ENCODE measurements around the gene ETV5. TPM values are rescaled to one million over a fixed set of nuclear protein-coding genes. Genes with fewer than 3 reads are reported as not detected.

The ETV5 gene
- total RNA-seq, 6 donors from 2014 or later = 15.7 to 95.8 (median 41.4) TPM

GRCh38 chr3:186075931-186076567, 32.8 kb downstream of the ETV5 start:
- TF ChIP-seq CTCF (IDR thresholded peaks at IDR 0.05) (no peak), POLR2A (IDR thresholded peaks at IDR 0.05) (no peak), POLR2AphosphoS5 (IDR thresholded peaks at IDR 0.05) (no peak), EP300 (IDR thresholded peaks at IDR 0.05) (no peak)
- Histone ChIP-seq H3K4me1 (peaks cover 0 to 3% (median 0%) of the 10 kb centered on the region in 4 donors), H3K9me3 (no peaks in the 10 kb centered on the region), H3K27me3 (no peaks in the 10 kb centered on the region), H3K4me3 (no peak overlapping the region), H3K27ac (no peak overlapping the region), H3K36me3 (peaks cover 0 to 9% (median 0%) of the 10 kb centered on the region in 4 donors)
- ATAC-seq (ENCODE audit: low FRiP score in 2 of 2) (no peak), DNase-seq (no peak)
- 81 to 91% methylated on average over 4 of the region's 4 CpGs for WGBS, 2 donors

GRCh38 chr3:186075489-186075888, 33.4 kb downstream of the ETV5 start:
- TF ChIP-seq POLR2AphosphoS5 (IDR thresholded peaks at IDR 0.05) = no peak
- no peak for TF ChIP-seq EP300 (IDR thresholded peaks at IDR 0.05)
- TF ChIP-seq POLR2A (IDR thresholded peaks at IDR 0.05) = no peak
- Histone ChIP-seq H3K4me3 (no peak overlapping the region), H3K36me3 (peaks cover 0 to 9% (median 0%) of the 10 kb centered on the region in 4 donors), H3K9me3 (no peaks in the 10 kb centered on the region), H3K27ac (no peak overlapping the region), H3K4me1 (peaks cover 0 to 4% (median 0%) of the 10 kb centered on the region in 4 donors), H3K27me3 (no peaks in the 10 kb centered on the region)
- WGBS, 2 donors = 79 to 80% methylated on average over 2 of the region's 2 CpGs
- DNase-seq = no peak
- no peak for ATAC-seq (ENCODE audit: low FRiP score in 2 of 2)

GRCh38 chr3:186073641-186074040, 35.2 kb downstream of the ETV5 start:
- no peak for DNase-seq
- TF ChIP-seq POLR2AphosphoS5 (IDR thresholded peaks at IDR 0.05) (no peak), EP300 (IDR thresholded peaks at IDR 0.05) (no peak), POLR2A (IDR thresholded peaks at IDR 0.05) (no peak), CTCF (IDR thresholded peaks at IDR 0.05) (no peak)
- H3K27ac ChIP-seq = no peak overlapping the region

DNA sequence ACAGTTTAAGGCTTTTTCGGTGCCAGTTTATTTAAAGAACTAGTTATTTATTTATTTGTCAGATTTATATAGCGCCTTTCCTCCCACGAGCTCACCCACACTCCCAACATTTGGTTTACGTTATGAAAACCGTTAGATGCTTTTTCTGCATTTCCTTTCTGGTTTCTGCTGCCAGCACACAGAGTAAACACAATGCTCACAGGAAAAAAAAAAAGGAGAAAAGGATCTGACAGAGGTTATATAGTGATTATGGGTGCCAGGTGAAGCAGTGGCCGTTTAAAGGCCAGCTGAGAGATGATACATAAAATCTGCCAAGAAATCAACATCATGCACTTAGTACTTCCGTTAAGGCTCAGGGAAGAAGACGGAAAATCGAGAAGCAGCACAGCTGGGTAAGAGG, 37.9 kb downstream of the ETV5 start:
- no peak for ATAC-seq (ENCODE audit: low FRiP score in 2 of 2)

More at GRCh38 chr3:186073641-186074040, 35.2 kb downstream of the ETV5 start:
- Histone ChIP-seq H3K9me3 (no peaks in the 10 kb centered on the region), H3K4me3 (no peak overlapping the region), H3K4me1 (peaks cover 0 to 4% (median 0%) of the 10 kb centered on the region in 4 donors), H3K27me3 (no peaks in the 10 kb centered on the region), H3K36me3 (no peaks in the 10 kb centered on the region)
- no peak for ATAC-seq (ENCODE audit: low FRiP score in 2 of 2)

GRCh38 chr3:186070550-186070949, 38.3 kb downstream of the ETV5 start:
- Histone ChIP-seq H3K4me3 (no peak overlapping the region), H3K36me3 (peaks cover 0 to 3% (median under 1%) of the 10 kb centered on the region in 4 donors), H3K27ac (no peak overlapping the region), H3K4me1 (peaks cover 0 to 4% (median 0%) of the 10 kb centered on the region in 4 donors), H3K27me3 (no peaks in the 10 kb centered on the region), H3K9me3 (no peaks in the 10 kb centered on the region)
- ATAC-seq (ENCODE audit: low FRiP score in 2 of 2) (no peak), DNase-seq (no peak)
- TF ChIP-seq CTCF (IDR thresholded peaks at IDR 0.05) (no peak), POLR2AphosphoS5 (IDR thresholded peaks at IDR 0.05) (no peak), EP300 (IDR thresholded peaks at IDR 0.05) (no peak), POLR2A (IDR thresholded peaks at IDR 0.05) (no peak)
- 41 to 48% methylated on average over 1 of the region's 1 CpG for WGBS, 2 donors

More for the DNA sequence above, 37.9 kb downstream of the ETV5 start:
- Histone ChIP-seq H3K4me3 (no peak overlapping the region), H3K9me3 (no peaks in the 10 kb centered on the region), H3K36me3 (no peaks in the 10 kb centered on the region), H3K27ac (no peak overlapping the region), H3K27me3 (no peaks in the 10 kb centered on the region), H3K4me1 (peaks cover 0 to 4% (median 0%) of the 10 kb centered on the region in 4 donors)
- TF ChIP-seq POLR2AphosphoS5 (IDR thresholded peaks at IDR 0.05) (no peak), POLR2A (IDR thresholded peaks at IDR 0.05) (no peak), CTCF (IDR thresholded peaks at IDR 0.05) (no peak), EP300 (IDR thresholded peaks at IDR 0.05) (no peak)
- WGBS, 2 donors = 41 to 42% methylated on average over 9 of the region's 9 CpGs
- no peak for DNase-seq
